ENCODE data around the gene SV2A.

The SV2A gene

DNA sequence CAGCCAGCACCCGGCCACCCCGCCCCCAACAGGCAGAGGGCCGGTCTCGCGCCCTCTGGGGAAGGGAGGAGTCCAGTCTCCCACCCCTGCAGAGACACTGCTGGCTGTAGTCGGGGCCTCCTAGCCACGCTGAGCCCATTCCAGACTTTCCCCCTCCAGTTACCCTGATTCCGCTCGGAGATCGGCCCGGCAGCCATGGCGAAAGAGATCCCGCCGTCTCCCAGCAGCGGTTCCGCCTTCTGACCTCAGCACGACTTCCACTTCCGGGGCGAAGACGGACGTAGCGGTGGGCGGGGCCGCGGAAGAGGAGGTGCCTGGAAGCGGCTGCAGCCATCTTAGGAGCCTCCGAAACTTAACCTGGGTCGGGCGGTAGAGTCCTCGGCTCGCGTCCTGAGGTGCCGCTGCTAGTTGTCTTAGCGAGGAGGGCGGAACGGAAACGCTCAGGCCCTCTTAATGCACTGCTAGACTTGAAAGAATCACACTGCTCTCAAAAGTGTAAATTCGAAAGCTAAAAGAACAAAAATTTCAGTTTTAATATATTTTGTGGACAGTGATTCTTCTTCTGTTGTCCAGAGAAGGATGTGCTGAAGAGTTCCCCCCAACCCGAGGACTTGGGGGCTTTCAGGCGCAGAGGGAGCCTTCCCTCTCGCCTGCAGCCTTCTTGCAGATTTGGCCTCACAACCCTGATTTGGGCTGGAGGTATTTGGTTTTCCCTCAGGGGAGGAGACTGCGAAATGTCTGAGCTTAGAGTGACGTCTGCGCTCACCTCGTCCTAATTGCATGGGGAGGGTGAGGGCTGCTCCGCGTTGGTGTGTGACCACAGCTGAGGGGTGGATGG lies 10.1 kb upstream of the SV2A start, which contains the start of gene SF3B4:
SF3B4 (minus strand) TSS at position 241 of the 838 bp plus-strand sequence; CDS start at position 197, 44 bp downstream.
- DNase-seq: peak; percentile 81 to 93

DNA sequence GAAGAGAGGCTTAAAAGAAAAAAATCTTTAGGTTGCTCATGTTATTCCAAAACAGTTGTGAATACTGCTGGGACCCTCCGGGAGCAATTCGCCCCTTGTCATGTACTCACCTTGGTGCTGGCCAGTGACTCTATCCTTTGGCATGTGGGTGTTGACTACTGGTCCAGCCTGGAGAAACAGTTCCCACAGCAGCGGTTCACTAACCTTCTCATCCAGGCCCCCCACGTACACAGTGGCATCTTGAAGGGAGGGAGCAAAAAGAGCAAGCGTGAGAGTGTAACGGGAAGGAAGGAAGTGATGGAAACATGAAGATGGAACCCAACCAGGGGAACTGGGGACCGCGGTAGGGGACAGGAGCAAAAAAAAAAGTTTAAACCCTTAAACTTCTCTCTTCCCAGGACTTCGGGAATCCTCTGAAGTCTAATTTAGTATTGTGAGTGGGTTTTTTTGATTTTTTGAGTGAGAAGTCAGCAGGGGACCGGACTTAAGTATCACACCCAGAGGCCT lies 9.5 kb upstream of the SV2A start:
- no peak for DNase-seq

DNA sequence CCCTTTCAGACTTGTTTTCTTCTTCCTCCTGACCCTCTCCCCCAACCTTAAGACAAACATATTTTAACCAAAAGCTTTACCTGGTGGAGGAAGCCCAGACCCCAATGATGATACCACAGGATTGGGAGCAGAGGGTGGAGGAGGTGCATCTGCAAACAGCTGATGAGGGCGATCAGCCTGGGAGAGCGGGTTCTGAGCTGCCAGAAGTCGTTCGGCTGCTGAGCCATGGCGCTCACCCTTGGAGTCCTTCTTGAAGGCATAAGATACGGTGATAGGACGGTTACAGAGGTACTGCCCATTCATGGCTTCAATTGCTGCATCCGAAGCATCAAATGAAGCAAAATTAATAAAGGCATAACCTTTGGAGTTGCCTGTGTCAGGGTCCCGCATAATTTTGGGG lies 8.7 kb upstream of the SV2A start:
- no peak for DNase-seq

DNA sequence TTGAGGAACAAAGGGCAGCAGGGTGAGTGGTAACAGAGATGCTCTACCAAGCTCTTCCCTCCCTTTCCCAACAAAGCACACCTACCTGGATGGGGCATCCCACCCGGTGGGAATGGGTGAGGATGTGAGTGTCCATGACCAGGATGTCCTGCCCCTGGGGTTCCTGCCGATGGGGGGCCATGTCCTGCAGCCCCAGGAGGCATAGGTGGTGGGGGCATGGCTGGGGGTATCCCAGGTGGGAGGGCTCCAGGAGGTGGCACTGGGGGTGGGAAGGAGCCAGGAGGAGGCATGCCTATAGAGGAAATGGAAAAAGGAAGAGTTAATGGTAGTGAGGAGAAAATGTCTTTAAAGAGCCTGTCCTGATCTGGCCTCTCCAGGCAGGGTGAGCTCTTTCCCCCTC lies 8.1 kb upstream of the SV2A start:
- DNase-seq: no peak

DNA sequence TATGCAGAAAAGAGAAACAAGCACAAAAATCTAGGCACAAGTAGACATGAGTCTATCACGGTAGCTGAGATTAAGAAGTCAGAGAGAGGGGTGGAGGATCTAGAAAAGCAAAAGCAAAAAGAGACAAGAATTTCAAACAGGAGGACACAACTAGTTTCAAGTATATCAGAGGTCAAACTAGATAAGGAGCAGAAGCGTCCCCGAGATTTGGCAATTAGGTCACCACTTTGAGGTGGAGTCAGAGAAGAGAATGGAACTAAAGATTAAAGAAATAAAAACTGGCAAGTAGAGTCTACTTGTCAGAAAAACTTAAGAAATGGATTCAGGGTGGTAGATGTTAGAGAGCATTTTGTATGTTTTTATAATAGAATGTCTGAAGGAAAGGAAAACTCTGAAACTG lies 7.7 kb upstream of the SV2A start:
- no peak for DNase-seq

DNA sequence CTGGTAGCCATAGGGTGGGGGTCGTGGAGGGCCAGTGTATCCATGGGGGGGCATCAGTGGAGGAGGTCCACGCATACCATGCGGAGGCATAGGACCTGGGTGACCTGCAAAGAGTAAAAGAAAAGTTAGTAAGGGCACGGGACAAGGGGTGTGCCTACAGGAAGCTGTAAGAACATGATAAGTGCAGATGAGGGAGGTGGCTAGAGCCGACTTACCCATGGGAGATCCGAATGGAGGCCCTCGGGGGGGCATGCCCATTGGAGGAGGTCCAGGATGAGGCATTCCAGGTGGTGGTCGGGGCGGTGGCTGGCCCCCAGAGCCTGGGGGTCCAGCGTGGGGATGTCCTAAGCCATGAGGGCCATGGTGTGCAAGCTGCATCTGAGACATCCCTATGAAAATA lies 6.0 kb upstream of the SV2A start:
- no peak for DNase-seq

DNA sequence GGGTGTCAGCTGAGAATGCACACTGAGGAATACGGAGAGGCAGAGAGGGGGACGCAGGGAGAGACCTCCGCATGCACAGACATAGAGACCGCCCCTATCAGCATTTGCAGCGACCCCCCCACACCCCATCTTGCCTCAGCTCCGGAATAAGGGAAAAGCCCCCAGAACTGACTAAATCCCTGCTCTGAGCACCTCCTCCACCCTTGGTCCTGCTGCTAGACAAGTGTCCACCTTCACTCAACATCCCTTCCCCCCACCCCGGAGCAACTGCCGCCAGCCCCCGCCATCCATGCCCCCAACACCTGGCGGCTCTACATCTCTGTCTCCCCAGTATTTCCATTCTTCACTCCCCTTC lies 769 bp downstream of the SV2A start:
- no peak for DNase-seq

DNA sequence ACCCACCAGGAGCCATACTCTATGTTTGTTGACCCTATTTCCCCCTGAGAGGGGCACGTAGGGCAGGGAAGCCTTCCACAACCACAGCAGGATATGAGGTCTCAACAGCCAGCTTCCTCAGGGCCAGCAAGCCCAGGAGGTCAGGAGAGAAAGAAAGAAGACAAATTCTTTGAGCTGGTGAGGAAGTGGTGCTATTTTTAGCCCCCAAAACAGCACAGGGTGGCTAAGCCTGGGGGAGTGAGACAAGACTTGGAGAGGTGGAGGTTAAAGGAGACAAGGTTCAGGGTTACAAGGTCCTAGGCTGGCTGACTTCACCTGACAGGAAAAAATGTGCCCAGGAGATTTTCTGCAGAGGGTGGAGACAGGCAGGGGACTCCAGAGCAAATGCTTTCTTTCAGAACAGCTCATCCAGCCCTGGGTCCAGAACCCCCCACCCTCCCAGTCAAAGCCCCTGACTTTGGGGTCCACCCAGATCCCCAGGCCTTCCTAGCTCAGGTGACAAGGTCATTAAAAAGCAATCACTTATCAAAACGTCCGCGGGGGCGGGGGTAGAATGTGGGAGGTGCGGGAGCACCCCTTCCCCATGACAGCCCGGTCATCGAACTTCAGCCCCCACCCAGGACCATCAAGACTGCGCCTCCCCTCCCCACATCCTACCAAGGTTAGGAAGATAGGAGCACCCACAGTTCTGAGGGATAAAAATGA lies 1.3 kb downstream of the SV2A start:
- DNase-seq: peak in 1 of 2 donors; percentile 20

DNA sequence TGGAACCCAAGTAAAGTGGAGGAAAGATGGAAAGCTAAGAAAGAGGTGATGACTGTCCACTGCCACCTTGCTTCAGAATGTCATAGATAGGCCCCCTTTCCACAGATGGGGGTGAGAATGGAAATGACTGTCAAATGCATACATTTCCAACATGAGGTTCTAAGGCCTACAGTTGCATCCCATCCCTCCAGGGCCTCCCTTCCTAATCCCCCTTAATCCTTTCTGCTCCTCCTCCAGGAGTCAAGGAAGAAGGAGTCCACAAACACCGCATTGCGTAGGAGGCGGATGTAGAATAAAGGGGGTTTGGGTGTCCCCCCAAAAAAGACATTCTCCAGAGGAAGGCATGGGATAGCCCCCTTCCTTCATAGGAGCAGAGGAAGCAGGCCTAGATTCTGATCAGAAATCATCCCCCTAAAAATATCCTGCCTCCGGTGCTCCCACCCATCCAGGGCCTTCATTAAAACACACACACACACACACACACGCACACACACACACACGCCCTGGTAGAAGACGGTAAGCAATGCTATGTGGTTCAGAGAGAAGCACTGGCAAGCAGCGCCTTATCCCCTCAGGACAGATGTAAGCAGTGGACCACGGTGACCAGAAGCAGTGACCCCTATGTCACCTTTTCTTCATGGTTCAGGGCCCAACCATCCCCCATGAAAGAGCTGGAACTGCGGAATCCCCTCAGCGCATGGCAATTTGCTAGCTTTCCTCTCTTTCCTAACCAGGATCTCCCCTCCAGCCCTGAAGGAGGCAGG lies 2.0 kb downstream of the SV2A start:
- DNase-seq: no peak

DNA sequence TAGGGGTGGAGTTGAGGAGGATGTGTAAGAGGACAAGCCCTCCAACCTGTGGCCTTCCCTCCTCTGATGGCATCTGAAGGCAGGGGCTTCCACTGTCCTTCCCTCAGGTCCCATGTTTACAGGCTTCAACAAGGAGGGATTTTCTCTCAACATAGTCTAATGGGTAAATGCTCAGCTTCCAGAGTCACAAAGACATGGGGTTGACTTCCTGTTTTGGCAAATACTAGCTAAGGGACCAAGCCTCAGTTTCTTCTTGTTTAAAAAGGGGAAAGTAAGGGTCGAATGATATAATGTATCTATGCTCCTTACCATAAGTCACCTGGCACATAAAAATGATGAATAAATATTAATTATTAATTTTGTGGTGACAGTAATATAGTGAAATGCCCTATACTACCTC lies 3.1 kb downstream of the SV2A start:
- no peak for DNase-seq

DNA sequence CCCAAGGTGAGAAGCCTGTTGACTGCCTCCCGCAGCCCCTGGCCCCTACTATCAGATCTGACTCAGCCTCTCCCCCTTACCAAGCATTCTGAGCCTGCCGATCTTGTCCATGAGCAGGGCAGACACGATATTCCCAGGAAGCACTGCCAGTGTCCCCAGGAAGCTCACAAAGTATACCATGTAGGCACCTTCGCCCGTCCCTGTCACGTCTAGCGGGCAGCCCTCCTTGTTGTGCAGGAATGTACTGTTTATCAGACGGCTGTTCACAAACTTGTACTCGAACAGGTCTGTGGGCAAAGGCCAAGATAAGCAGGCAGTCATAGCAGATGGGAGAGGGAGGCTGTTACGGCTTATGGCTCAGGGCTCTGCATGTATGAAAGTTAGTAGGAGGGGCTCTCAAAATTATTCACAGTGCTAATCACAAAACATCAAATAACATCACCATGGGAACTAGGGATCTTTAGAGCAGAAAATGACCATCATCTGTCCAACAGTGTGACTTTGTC lies 11.0 kb downstream of the SV2A start:
- DNase-seq: no peak

DNA sequence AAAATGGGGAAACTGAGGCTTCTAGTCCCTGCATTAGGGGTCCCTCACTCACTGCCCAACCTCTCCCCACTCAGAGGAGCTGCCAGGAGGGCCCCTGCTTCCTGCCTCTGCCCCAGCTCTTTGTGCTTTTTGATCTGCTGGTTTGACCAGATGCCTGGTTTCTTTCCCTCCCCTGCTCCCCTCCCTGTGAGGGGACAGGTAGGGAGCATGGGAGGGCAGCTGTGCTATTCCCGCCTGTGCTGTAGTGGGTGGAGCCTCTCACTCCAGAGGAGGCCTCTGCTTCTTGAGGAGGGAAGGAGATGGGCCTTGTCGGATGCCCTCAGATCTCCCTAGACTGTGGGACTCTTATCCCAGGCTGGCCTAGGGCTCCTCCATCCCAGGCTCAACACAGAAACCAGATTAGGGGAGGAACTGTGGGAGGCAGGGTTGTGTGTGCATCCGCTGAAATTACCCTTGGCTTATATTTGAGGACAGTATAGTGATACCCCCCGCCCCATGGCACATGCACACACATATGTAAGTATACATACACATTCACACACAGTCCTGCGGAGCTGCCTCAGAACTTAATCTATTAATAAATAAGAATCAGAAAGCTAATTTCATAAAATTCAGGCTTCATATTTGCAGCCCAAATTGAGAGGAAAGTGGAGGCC lies 13.7 kb downstream of the SV2A start:
- no peak for DNase-seq

DNA sequence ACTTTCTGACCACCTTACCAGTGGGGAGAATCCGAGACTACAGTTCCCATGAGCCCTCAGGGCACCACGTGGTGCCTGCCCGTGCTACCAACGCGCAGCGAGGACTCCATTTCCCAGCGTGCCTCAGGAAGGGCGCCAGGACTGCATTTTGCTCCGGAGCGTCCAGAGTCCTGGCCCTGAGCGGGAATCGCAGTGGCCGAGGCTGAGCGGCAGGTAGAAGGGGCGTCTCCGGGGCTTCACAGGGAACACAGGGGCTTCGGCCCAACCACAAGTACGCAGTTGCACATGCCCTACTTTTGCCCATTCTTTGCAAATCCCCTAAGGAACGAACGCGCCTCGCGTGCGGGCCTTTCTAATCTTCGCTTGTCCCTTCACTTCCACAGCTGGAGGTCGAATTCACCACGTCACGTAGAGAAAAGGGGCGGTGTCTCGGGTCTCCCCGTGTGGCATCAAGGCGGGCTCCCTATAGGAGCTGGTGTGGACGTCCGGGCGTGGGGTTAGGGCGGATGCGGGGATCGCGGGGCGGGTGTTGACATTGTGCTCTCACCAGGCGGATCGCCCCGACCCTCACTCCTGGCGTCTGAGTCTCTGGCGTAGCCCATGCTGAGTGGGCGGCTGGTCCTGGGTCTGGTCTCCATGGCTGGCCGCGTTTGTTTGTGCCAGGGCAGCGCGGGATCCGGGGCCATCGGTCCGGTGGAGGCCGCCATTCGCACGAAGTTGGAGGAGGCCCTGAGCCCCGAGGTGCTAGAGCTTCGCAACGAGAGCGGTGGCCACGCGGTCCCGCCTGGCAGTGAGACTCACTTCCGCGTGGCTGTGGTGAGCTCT lies 18.0 kb downstream of the SV2A start, which contains the start of gene BOLA1:
BOLA1 (plus strand) TSS at position 109 of the 825 bp plus-strand sequence; CDS start at position 601, 492 bp downstream.
- peak; percentile 67 to 76 for DNase-seq

DNA sequence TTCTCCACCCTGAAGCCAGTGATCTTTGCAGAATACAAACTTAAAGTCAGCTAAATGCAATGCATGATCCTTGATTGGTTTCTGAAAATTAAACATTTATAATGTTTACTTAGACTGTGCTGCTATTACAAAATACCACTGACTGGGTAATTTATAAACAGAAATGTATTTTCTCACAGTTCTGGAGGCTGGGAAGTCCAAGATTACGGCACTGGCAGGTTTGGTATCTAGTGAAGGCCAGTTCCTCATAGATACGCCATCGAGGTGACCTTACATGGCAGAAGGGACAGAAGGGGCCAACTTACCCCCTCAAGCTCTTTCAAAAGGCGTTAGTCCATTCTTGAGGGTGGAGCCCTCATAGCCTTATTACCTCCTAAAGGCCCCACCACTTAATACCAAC lies 21.1 kb downstream of the SV2A start:
- DNase-seq: no peak

DNA sequence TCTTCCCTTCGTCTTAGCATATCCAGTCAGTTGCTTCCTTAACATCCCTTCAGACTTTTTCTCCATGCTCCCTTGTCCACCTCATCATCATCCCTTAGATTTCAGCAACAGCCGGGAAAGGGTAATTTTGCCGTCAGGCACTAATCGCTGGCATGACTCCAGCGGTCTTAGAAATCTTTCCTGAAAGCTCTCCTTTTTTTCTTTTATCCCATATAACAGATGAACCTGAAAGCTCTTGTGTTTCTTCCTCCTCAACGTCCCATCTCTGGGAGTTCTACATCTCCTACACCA lies 28.7 kb downstream of the SV2A start:
- no peak for DNase-seq

DNA sequence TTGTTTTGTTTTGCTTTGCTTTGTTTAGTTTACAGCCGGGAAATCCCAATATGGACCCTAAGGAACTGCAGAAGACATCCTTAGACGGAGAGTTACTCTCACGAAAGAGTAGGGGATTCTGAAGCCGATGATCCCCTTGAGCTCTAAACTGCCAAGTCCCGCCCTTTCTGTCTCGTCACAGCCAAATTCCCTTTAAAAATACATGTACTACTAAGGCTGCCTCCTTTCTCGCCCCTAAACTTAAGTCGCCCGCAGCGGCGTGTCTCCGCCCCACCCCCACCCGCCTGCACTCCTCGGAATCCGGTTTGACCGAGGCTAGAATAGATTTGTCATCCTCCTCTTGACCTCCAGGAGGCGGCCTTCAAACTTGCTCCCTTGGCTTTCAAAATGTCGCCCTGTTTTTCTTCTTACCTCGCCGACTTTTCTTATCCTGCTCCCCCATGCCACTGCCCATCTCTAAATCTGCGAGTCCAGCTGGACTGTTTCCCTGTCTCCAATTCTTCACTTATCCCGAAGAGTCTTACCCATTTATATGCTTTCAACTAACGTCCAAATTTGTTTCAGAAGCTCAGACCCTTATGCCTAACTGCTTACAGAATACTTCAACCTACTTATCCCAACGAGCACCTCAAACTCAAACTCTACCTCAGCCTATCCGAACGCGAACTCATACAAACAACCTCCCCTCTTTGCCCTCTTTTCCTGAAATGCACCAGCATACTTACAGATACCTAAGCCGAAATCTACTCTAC lies 29.2 kb downstream of the SV2A start:
- peak; percentile 60 to 91 for DNase-seq

DNA sequence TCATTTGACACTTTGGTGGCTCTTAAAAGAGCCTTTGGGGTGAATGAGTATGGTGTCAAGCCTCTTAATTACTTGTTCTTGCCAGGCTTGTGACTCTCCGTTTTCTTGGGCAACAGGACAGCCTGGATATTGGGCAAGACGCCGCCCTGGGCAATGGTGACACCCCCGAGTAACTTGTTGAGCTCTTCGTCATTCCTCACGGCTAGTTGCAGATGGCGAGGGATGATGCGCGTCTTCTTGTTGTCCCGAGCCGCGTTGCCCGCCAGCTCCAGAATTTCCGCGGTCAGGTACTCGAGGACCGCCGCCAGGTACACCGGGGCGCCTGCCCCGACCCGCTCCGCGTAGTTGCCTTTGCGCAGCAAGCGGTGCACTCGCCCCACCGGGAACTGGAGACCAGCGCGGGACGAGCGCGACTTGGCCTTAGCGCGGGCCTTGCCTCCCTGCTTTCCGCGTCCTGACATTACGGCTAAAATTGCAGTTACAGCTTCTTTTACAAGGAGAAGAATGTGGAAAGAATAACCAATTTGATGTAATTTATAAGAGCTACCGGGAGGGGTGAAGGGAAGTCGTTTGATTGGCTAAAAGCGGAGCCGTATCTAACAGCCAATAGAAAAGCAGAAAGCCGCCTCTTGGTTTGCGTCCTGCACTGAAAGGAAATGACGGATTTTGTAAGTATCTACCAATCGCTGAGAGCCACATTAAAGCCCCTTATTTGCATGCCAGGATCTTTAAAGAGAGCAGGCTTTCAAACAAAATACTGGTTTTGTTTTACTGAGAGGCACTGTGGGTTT lies 30.0 kb downstream of the SV2A start:
- DNase-seq: peak; percentile 93 to 97

DNA sequence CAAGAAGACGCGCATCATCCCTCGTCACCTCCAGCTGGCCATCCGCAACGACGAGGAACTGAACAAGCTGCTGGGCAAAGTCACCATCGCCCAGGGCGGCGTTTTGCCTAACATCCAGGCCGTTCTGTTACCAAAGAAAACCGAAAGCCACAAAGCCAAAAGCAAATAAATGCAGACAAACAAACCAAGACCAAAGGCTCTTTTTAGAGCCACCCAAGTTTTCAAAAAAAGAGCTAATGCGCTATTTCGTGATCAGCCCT lies 30.5 kb downstream of the SV2A start:
- peak in 1 of 2 donors; percentile 35 for DNase-seq

DNA sequence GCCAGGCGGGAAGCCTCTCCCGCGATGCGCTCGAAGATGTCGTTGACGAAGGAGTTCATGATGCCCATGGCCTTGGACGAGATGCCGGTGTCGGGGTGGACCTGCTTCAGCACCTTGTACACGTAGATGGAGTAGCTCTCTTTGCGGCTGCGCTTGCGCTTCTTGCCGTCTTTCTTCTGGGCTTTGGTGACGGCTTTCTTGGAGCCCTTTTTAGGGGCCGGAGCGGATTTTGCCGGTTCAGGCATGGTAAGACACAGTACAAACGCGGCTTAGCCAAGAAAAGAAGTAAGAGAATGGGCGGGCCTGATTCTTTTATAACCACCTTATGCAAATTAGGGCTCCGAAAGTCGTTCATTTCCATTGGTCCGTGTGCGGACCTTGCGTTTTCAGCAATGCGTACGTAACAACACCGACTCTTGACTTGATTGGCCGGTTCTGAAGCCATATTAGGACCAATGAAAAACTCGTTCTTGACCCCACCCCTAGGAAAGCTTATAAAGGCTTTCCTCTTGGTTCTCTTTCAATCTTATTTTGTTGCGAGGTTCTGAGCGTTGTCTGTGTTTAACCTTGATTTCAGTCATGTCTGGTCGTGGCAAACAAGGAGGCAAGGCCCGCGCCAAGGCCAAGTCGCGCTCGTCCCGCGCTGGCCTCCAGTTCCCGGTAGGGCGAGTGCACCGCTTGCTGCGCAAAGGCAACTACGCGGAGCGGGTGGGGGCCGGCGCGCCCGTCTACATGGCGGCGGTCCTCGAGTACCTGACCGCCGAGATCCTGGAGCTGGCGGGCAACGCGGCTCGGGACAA lies 31.0 kb downstream of the SV2A start:
- DNase-seq: peak; percentile 72 to 99

DNA sequence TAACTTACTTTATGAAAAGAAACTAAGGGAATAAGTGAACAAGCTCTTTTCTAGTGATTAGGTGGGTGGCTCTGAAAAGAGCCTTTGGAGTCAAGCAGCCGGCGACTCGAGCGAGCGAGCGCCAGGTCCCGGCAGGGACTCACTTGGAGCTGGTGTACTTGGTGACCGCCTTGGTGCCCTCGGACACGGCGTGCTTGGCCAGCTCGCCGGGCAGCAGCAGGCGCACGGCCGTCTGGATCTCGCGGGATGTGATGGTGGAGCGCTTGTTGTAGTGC lies 31.6 kb downstream of the SV2A start:
- peak in 1 of 2 donors; percentile 55 for DNase-seq

All from bone marrow (tissue), 2 donors.